Loucy (cell line): Measurements from ENCODE around the gene ABLIM1.

ENCODE experiments used
- EZH2phosphoT487 ChIP-seq: fragments of 200-600 bp; IDR thresholded peaks from 2 replicates; pipeline ENCODE4 v1.6.1; 2018; ENCODE audit warnings: antibody characterized with exemption, mild to moderate bottlenecking, moderate library complexity, borderline replicate concordance
- TF ChIP-seq, protein P1 (sequence below): fragments of 200-600 bp; sonication (generic); conservative IDR thresholded peaks from 2 replicates; pipeline ENCODE4 v1.5.1; 2014; ENCODE audit warnings: mild to moderate bottlenecking, antibody characterized with exemption, low read length

DNA sequence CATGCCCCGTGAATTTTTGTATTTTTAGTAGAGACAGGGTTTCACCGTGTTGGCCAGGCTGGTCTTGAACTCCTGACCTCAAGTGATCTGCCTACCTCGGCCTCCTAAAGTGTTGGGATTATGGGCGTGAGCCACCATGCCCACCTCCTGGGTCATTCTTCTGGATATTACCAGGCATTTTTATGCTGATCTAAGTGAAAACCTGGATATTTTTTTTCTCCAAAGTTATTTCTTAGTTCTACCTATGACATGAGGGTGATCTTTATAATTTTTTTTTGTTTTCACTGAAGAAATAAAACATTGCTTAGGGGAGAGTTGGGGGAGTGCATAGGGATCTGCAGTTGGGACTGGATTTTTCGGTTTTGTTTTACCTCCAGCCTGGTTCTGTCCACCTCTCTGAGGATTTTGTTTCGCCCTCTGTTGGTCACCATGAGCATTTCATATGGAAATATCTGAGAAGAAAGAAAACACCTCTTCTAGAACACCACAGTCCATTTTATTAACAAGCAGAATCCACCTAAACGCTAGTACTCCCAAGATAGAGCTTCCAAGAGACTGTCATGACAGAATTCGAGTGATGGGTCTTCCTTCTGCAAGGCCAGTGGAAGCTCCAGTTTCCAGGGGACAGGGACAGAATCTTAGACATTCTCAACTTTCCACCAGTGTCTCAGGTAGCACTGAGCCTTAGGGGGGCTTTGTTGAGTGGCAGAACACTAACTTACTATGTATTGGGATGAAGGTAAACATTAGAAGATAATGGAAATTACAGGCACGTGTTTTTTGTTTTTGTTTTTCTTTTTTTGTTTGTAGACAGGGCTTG, 220.4 kb downstream of the ABLIM1 start:
- TF ChIP-seq, protein P1, sequence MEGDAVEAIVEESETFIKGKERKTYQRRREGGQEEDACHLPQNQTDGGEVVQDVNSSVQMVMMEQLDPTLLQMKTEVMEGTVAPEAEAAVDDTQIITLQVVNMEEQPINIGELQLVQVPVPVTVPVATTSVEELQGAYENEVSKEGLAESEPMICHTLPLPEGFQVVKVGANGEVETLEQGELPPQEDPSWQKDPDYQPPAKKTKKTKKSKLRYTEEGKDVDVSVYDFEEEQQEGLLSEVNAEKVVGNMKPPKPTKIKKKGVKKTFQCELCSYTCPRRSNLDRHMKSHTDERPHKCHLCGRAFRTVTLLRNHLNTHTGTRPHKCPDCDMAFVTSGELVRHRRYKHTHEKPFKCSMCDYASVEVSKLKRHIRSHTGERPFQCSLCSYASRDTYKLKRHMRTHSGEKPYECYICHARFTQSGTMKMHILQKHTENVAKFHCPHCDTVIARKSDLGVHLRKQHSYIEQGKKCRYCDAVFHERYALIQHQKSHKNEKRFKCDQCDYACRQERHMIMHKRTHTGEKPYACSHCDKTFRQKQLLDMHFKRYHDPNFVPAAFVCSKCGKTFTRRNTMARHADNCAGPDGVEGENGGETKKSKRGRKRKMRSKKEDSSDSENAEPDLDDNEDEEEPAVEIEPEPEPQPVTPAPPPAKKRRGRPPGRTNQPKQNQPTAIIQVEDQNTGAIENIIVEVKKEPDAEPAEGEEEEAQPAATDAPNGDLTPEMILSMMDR = peak; percentile 65
- no peak for TF ChIP-seq EZH2phosphoT487
